ENCODE data around the gene CKAP5. TPM values are rescaled to one million over a fixed set of nuclear protein-coding genes. Genes with fewer than 3 reads are reported as not detected.

CKAP5 gene
- total RNA-seq, 1 experiment from 2014 or later, result 166 TPM

DNA sequence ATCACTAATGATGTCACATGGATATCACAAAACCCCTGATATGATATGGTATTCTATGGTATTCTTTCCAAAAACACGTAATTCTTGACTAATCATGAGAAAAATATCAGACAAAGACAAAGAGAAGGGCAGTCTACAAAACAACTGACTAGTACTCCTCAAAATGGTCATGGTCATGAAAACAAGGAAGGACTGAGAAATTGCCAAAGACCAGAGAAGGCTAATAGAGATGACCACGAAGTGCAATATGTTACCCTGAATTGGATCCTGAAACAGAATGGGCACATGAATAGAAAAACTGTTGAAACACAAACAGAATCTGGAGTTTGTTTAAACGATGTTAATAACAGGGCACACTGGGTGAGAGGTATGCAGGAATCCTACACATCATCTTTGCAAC, 10.2 kb downstream of the CKAP5 start:
- Histone ChIP-seq H3K4me2 (ENCODE audit: low read length) (no peak overlapping the region), H3K79me2 (ENCODE audit: insufficient read depth, low read length) (peaks cover 99% of the 10 kb centered on the region), H3K36me3 (ENCODE audit: control insufficient read depth in 1 of 2, insufficient read depth in 2 of 2, low read length in 2 of 2) (peaks cover 0 to 6% of the 10 kb centered on the region in 2 experiments; a peak in 1 of 4 replicates), H3K4me3 (replicated peaks in 1 of 2; ENCODE audit: low read depth in 1 of 2, low read length in 2 of 2) (no peak overlapping the region), H3K9me3 (ENCODE audit: control insufficient read depth in 1 of 2, insufficient read depth in 1 of 2, low read depth in 1 of 2, low read length in 2 of 2) (no peaks in the 10 kb centered on the region), H3K27ac (ENCODE audit: low read depth, low read length) (no peak overlapping the region), H3K9ac (ENCODE audit: low read length) (no peak overlapping the region), H3K27me3 (ENCODE audit: insufficient read depth, low read length) (no peaks in the 10 kb centered on the region), H3K9me2 (ENCODE audit: insufficient read depth) (no peaks in the 10 kb centered on the region), H2AFZ (ENCODE audit: low read depth, low read length, poor library complexity, severe bottlenecking) (no peak overlapping the region), H4K20me1 (ENCODE audit: insufficient read depth) (peaks cover 11% of the 10 kb centered on the region; the same call in 1 of the 2 replicates), H3K4me1 (ENCODE audit: control insufficient read depth in 1 of 2, insufficient read depth in 2 of 2, low read length in 2 of 2) (no peaks in the 10 kb centered on the region; a peak in 1 of 4 replicates)
- ChIA-PET POLR2A (no interaction called here), CTCF (no interaction called here), RAD21 (ENCODE audit: low non-redundant PET in 1 of 2, low total read pairs in 2 of 2, uncharacterized antibody in 2 of 2, unreplicated experiment in 2 of 2) (no interaction called here)
- no peak for DNase-seq (ENCODE audit: low read depth, low spot score)
- ATAC-seq, result no peak
- no peak for TF ChIP-seq ZFX (IDR thresholded peaks at IDR 0.05)
- TF ChIP-seq, protein P1, sequence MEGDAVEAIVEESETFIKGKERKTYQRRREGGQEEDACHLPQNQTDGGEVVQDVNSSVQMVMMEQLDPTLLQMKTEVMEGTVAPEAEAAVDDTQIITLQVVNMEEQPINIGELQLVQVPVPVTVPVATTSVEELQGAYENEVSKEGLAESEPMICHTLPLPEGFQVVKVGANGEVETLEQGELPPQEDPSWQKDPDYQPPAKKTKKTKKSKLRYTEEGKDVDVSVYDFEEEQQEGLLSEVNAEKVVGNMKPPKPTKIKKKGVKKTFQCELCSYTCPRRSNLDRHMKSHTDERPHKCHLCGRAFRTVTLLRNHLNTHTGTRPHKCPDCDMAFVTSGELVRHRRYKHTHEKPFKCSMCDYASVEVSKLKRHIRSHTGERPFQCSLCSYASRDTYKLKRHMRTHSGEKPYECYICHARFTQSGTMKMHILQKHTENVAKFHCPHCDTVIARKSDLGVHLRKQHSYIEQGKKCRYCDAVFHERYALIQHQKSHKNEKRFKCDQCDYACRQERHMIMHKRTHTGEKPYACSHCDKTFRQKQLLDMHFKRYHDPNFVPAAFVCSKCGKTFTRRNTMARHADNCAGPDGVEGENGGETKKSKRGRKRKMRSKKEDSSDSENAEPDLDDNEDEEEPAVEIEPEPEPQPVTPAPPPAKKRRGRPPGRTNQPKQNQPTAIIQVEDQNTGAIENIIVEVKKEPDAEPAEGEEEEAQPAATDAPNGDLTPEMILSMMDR (IDR thresholded peaks at IDR 0.05 in 2 of 3, conservative IDR thresholded peaks at IDR 0.05 in 1 of 3; ENCODE audit: borderline replicate concordance in 1 of 3, insufficient read depth in 1 of 3, low read depth in 2 of 3, low read length in 2 of 3), result no peak
- TF ChIP-seq ELF1 (IDR thresholded peaks at IDR 0.05; ENCODE audit: borderline replicate concordance, low read depth), result no peak
- TF ChIP-seq ZNF274 (IDR thresholded peaks at IDR 0.05; ENCODE audit: low read depth, low read length), result no peak
- no peak for TF ChIP-seq YY1 (IDR thresholded peaks at IDR 0.05; ENCODE audit: extremely low read depth, insufficient replicate concordance, low read depth, low read length)
- TF ChIP-seq, protein P2, sequence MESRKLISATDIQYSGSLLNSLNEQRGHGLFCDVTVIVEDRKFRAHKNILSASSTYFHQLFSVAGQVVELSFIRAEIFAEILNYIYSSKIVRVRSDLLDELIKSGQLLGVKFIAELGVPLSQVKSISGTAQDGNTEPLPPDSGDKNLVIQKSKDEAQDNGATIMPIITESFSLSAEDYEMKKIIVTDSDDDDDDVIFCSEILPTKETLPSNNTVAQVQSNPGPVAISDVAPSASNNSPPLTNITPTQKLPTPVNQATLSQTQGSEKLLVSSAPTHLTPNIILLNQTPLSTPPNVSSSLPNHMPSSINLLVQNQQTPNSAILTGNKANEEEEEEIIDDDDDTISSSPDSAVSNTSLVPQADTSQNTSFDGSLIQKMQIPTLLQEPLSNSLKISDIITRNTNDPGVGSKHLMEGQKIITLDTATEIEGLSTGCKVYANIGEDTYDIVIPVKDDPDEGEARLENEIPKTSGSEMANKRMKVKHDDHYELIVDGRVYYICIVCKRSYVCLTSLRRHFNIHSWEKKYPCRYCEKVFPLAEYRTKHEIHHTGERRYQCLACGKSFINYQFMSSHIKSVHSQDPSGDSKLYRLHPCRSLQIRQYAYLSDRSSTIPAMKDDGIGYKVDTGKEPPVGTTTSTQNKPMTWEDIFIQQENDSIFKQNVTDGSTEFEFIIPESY (IDR thresholded peaks at IDR 0.05; ENCODE audit: extremely low read depth, insufficient replicate concordance, low read length), result no peak
- TF ChIP-seq, protein P3, sequence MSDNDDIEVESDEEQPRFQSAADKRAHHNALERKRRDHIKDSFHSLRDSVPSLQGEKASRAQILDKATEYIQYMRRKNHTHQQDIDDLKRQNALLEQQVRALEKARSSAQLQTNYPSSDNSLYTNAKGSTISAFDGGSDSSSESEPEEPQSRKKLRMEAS (IDR thresholded peaks at IDR 0.05), result no peak
- no peak for TF ChIP-seq EGR1 (IDR thresholded peaks at IDR 0.05; ENCODE audit: low read depth)
- no peak for TF ChIP-seq FOSL1 (IDR thresholded peaks at IDR 0.05; ENCODE audit: low read depth)
- TF ChIP-seq SRF (IDR thresholded peaks at IDR 0.05; ENCODE audit: low read depth), result no peak
- no peak for TF ChIP-seq SIN3A (IDR thresholded peaks at IDR 0.05; ENCODE audit: low read depth)
- TF ChIP-seq CBX3 (IDR thresholded peaks at IDR 0.05; ENCODE audit: low read depth), result no peak
- no peak for TF ChIP-seq POLR2A (IDR thresholded peaks at IDR 0.05; ENCODE audit: borderline replicate concordance, extremely low read depth, insufficient read depth, insufficient read length)
- intact Hi-C loops (cut with micrococcal nuclease), result no loop called here
- BruUV-seq (replicated peaks), result no TSS peak
